Vagina (tissue), 2 donors: Measurements from ENCODE around the gene AP4M1.

Experiments used
- POLR2A ChIP-seq, 2 donors: fragments of 450-650 bp; IDR thresholded peaks; one replicate each; pipeline ENCODE4 v1.6.1; 2017; ENCODE audit warnings: antibody characterized with exemption in 2 of 2, mild to moderate bottlenecking in 2 of 2, moderate library complexity in 2 of 2
- POLR2AphosphoS5 ChIP-seq, 2 donors: sonication (generic); formaldehyde crosslinking; IDR thresholded peaks; one replicate each; pipeline ENCODE4 v1.9.0; 2017; ENCODE audit warnings: antibody characterized with exemption in 2 of 2, mild to moderate bottlenecking in 2 of 2, low read depth in 1 of 2; ENCODE audit not compliant: insufficient read depth in 1 of 2
- TF ChIP-seq, protein P1 (sequence below), 3 experiments: fragments of 450-650 bp in 2 of 3; fragments of 200-600 bp in 1 of 3; sonication (generic) in 1 of 3; IDR thresholded peaks; one replicate each; pipeline ENCODE4 v1.5.1; 2017 to 2019; ENCODE audit warnings: antibody characterized with exemption in 3 of 3, mild to moderate bottlenecking in 2 of 3, moderate library complexity in 2 of 3

GRCh38 chr7:100141555-100141949 lies 40.1 kb downstream of the AP4M1 start:
- no peak for TF ChIP-seq POLR2AphosphoS5 (IDR thresholded peaks at IDR 0.05; ENCODE audit: insufficient read depth in 1 of 2, low read depth in 1 of 2)
- TF ChIP-seq, protein P1, sequence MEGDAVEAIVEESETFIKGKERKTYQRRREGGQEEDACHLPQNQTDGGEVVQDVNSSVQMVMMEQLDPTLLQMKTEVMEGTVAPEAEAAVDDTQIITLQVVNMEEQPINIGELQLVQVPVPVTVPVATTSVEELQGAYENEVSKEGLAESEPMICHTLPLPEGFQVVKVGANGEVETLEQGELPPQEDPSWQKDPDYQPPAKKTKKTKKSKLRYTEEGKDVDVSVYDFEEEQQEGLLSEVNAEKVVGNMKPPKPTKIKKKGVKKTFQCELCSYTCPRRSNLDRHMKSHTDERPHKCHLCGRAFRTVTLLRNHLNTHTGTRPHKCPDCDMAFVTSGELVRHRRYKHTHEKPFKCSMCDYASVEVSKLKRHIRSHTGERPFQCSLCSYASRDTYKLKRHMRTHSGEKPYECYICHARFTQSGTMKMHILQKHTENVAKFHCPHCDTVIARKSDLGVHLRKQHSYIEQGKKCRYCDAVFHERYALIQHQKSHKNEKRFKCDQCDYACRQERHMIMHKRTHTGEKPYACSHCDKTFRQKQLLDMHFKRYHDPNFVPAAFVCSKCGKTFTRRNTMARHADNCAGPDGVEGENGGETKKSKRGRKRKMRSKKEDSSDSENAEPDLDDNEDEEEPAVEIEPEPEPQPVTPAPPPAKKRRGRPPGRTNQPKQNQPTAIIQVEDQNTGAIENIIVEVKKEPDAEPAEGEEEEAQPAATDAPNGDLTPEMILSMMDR (IDR thresholded peaks at IDR 0.05): no peak
- TF ChIP-seq POLR2A (IDR thresholded peaks at IDR 0.05): no peak
